H1 (cell line): ENCODE measurements around the gene GALNTL6. TPM values are rescaled to one million over a fixed set of nuclear protein-coding genes. Genes with fewer than 3 reads are reported as not detected.

Experiments used
- CTBP2 ChIP-seq: IDR thresholded peaks from 2 replicates; pipeline ENCODE4 v1.7.0; 2011; ENCODE audit warnings: borderline replicate concordance, mild to moderate bottlenecking, moderate library complexity, mixed read lengths, low read length; ENCODE audit not compliant: insufficient read depth, insufficient read length
- EP300 ChIP-seq, 2 experiments: IDR thresholded peaks; 1 replicate in 1 of 2; 2 replicates in 1 of 2; pipeline ENCODE4 v1.6.1; 2011 to 2012; ENCODE audit warnings: low read depth in 2 of 2, low read length in 2 of 2, mild to moderate bottlenecking in 2 of 2, borderline replicate concordance in 1 of 2, inconsistent platforms in 1 of 2, moderate library complexity in 1 of 2
- EZH2 ChIP-seq: fragments of 200-600 bp; sonication (generic); IDR thresholded peaks from 2 replicates; pipeline ENCODE4 v1.7.1; 2012; ENCODE audit warnings: low read depth, mild to moderate bottlenecking, moderate library complexity, low read length, inconsistent platforms; ENCODE audit not compliant: severe bottlenecking
- HDAC6 ChIP-seq: IDR thresholded peaks from one replicate; pipeline ENCODE4 v1.7.1; 2012; ENCODE audit warnings: low read depth, mild to moderate bottlenecking, inconsistent platforms, low read length, moderate library complexity
- KDM4A ChIP-seq: IDR thresholded peaks from one replicate; pipeline ENCODE4 v1.7.1; 2012; ENCODE audit warnings: low read depth, mild to moderate bottlenecking, moderate library complexity, low read length, inconsistent platforms; ENCODE audit not compliant: severe bottlenecking
- POU5F1 ChIP-seq: IDR thresholded peaks from 2 replicates; pipeline ENCODE4 v1.6.1; 2011; ENCODE audit warnings: low read depth, mild to moderate bottlenecking, low read length, moderate library complexity
- RFX5 ChIP-seq: IDR thresholded peaks from 2 replicates; pipeline ENCODE4 v1.6.1; 2011; ENCODE audit warnings: low read depth, low read length, improper control_type of control experiment, borderline replicate concordance
- RXRA ChIP-seq: IDR thresholded peaks from 2 replicates; pipeline ENCODE4 v1.6.1; 2011; ENCODE audit warnings: low read depth, mild to moderate bottlenecking, low read length, moderate library complexity; ENCODE audit not compliant: insufficient read depth
- SP4 ChIP-seq: IDR thresholded peaks from 2 replicates; pipeline ENCODE4 v1.6.1; 2012; ENCODE audit warnings: low read length, inconsistent platforms
- SUZ12 ChIP-seq: fragments of 200-600 bp; sonication (generic); IDR thresholded peaks from 2 replicates; pipeline ENCODE4 v1.6.1; 2012; ENCODE audit warnings: mild to moderate bottlenecking, inconsistent platforms, low read length, moderate library complexity, mixed read lengths
- TBP ChIP-seq: IDR thresholded peaks from 2 replicates; pipeline ENCODE4 v1.6.1; 2011; ENCODE audit warnings: low read depth, low read length, improper control_type of control experiment
- polyA plus RNA-seq, 7 experiments: library from polyadenylated mRNA; depleted of rRNA in 3 of 7; stranded (reverse) in 5 of 7; unstranded in 2 of 7; fragments of >200 nt in 5 of 7; fragments of 200-250 nt in 2 of 7; gene quantifications; 1 replicate in 5 of 7; 2 replicates in 1 of 7; 4 replicates in 1 of 7; pipeline versions ENCODE4 v1.2.1 to v1.2.3, GENCODE V29; 2011 to 2013; ENCODE audit warnings: missing spikeins in 2 of 7, mixed read lengths in 2 of 7
- total RNA-seq: library from RNA; stranded (reverse); fragmentation: NEBNext Ultra II Directional; extraction: Animal tissue kit (Norgen Biotek cat#: 25700); gene quantifications from 2 replicates; pipeline ENCODE4 v1.2.1, GENCODE V29; 2021
- TF ChIP-seq, protein P1 (sequence below): fragments of 300-600 bp; sonication (generic); IDR thresholded peaks from 2 replicates; pipeline ENCODE4 v1.7.1; 2012; ENCODE audit warnings: low read length, moderate library complexity, mild to moderate bottlenecking, inconsistent platforms; ENCODE audit not compliant: insufficient replicate concordance

The GALNTL6 gene
- total and polyA plus RNA-seq, 2 of the 8 experiments (the other 6 are each of a cell fraction or from before 2014, with no cell fraction given), result 0.03 to 0.32 TPM

DNA sequence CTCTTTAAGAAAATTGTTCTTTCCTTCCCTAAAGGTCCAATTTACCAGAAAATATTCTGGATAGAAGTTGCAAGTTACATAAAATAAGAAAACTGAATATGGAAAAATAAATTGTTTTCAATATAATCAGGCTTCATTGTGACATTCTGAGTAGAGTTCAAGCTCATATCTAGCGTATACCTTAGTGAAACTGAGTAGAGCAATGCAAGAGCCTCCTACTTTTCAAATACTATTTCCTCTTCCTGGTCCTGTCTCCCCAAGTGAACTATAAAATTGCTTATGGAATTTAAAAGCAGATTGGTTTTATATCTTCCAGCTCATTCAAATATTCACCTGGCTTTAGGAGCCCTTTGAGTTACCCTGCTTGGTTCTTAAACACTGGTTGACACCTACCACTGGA lies 1166.1 kb downstream of the GALNTL6 start (continued):
- TF ChIP-seq, protein P1, sequence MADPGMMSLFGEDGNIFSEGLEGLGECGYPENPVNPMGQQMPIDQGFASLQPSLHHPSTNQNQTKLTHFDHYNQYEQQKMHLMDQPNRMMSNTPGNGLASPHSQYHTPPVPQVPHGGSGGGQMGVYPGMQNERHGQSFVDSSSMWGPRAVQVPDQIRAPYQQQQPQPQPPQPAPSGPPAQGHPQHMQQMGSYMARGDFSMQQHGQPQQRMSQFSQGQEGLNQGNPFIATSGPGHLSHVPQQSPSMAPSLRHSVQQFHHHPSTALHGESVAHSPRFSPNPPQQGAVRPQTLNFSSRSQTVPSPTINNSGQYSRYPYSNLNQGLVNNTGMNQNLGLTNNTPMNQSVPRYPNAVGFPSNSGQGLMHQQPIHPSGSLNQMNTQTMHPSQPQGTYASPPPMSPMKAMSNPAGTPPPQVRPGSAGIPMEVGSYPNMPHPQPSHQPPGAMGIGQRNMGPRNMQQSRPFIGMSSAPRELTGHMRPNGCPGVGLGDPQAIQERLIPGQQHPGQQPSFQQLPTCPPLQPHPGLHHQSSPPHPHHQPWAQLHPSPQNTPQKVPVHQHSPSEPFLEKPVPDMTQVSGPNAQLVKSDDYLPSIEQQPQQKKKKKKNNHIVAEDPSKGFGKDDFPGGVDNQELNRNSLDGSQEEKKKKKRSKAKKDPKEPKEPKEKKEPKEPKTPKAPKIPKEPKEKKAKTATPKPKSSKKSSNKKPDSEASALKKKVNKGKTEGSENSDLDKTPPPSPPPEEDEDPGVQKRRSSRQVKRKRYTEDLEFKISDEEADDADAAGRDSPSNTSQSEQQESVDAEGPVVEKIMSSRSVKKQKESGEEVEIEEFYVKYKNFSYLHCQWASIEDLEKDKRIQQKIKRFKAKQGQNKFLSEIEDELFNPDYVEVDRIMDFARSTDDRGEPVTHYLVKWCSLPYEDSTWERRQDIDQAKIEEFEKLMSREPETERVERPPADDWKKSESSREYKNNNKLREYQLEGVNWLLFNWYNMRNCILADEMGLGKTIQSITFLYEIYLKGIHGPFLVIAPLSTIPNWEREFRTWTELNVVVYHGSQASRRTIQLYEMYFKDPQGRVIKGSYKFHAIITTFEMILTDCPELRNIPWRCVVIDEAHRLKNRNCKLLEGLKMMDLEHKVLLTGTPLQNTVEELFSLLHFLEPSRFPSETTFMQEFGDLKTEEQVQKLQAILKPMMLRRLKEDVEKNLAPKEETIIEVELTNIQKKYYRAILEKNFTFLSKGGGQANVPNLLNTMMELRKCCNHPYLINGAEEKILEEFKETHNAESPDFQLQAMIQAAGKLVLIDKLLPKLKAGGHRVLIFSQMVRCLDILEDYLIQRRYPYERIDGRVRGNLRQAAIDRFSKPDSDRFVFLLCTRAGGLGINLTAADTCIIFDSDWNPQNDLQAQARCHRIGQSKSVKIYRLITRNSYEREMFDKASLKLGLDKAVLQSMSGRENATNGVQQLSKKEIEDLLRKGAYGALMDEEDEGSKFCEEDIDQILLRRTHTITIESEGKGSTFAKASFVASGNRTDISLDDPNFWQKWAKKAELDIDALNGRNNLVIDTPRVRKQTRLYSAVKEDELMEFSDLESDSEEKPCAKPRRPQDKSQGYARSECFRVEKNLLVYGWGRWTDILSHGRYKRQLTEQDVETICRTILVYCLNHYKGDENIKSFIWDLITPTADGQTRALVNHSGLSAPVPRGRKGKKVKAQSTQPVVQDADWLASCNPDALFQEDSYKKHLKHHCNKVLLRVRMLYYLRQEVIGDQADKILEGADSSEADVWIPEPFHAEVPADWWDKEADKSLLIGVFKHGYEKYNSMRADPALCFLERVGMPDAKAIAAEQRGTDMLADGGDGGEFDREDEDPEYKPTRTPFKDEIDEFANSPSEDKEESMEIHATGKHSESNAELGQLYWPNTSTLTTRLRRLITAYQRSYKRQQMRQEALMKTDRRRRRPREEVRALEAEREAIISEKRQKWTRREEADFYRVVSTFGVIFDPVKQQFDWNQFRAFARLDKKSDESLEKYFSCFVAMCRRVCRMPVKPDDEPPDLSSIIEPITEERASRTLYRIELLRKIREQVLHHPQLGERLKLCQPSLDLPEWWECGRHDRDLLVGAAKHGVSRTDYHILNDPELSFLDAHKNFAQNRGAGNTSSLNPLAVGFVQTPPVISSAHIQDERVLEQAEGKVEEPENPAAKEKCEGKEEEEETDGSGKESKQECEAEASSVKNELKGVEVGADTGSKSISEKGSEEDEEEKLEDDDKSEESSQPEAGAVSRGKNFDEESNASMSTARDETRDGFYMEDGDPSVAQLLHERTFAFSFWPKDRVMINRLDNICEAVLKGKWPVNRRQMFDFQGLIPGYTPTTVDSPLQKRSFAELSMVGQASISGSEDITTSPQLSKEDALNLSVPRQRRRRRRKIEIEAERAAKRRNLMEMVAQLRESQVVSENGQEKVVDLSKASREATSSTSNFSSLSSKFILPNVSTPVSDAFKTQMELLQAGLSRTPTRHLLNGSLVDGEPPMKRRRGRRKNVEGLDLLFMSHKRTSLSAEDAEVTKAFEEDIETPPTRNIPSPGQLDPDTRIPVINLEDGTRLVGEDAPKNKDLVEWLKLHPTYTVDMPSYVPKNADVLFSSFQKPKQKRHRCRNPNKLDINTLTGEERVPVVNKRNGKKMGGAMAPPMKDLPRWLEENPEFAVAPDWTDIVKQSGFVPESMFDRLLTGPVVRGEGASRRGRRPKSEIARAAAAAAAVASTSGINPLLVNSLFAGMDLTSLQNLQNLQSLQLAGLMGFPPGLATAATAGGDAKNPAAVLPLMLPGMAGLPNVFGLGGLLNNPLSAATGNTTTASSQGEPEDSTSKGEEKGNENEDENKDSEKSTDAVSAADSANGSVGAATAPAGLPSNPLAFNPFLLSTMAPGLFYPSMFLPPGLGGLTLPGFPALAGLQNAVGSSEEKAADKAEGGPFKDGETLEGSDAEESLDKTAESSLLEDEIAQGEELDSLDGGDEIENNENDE, result no peak
- TF ChIP-seq SP4 (no peak), RFX5 (no peak), RXRA (no peak), TBP (no peak), EP300 (IDR thresholded peaks at IDR 0.05; ENCODE audit: borderline replicate concordance in 1 of 2, low read depth in 2 of 2, low read length in 2 of 2) (no peak), SUZ12 (no peak), EZH2 (no peak), POU5F1 (no peak), CTBP2 (no peak), KDM4A (no peak), HDAC6 (no peak)
